Measurements from ENCODE around the gene ARRDC4. TPM values are rescaled to one million over a fixed set of nuclear protein-coding genes. Genes with fewer than 3 reads are reported as not detected.

ARRDC4 gene
- polyA plus RNA-seq, 1 donor from 2014 or later = 39.7 TPM

- Histone ChIP-seq H3K4me3 (ENCODE audit: low read length) (no peak overlapping the region), H3K4me2 (ENCODE audit: low read length) (no peak overlapping the region), H3K27me3 (ENCODE audit: insufficient read depth, low read depth, low read length) (no peaks in the 10 kb centered on the region), H3F3A (ENCODE audit: insufficient read depth, low read length, poor library complexity, severe bottlenecking) (no peaks in the 10 kb centered on the region), H3K9me3 (ENCODE audit: low read length) (no peaks in the 10 kb centered on the region), H3K36me3 (ENCODE audit: insufficient read depth, low read length) (no peaks in the 10 kb centered on the region), H3K9ac (ENCODE audit: low read length) (no peak overlapping the region), H2AFZ (ENCODE audit: low read depth, low read length) (no peak overlapping the region), H3K79me2 (replicated peaks; ENCODE audit: insufficient read depth, low read length) (no peaks in the 10 kb centered on the region), H3K27ac (ENCODE audit: low read length) (no peak overlapping the region), H4K20me1 (ENCODE audit: insufficient read depth) (no peaks in the 10 kb centered on the region), H3K9me2 (ENCODE audit: insufficient read depth, low read length) (no peaks in the 10 kb centered on the region)
- TF ChIP-seq EZH2 (IDR thresholded peaks at IDR 0.05; ENCODE audit: borderline replicate concordance, insufficient read depth, low read length, poor library complexity, severe bottlenecking) (no peak), SMC3 (conservative IDR thresholded peaks at IDR 0.05; ENCODE audit: poor library complexity) (no peak), MXI1 (conservative IDR thresholded peaks at IDR 0.05; ENCODE audit: poor library complexity, severe bottlenecking) (no peak), REST (IDR thresholded peaks at IDR 0.05; ENCODE audit: borderline replicate concordance) (no peak), RAD21 (conservative IDR thresholded peaks at IDR 0.05) (no peak), CTCF (IDR thresholded peaks at IDR 0.05; ENCODE audit: poor library complexity, severe bottlenecking) (no peak), EP300 (conservative IDR thresholded peaks at IDR 0.05; ENCODE audit: poor library complexity, severe bottlenecking) (no peak), TAF1 (IDR thresholded peaks at IDR 0.05; ENCODE audit: low read depth) (no peak), POLR2AphosphoS5 (IDR thresholded peaks at IDR 0.05) (no peak)
Observed at GRCh38 chr15:98003518-98003917, 43.0 kb downstream of the ARRDC4 start.

- H3K9me3 ChIP-seq (ENCODE audit: low read length) = no peaks in the 10 kb centered on the region
- no peak for TF ChIP-seq CTCF (IDR thresholded peaks at IDR 0.05; ENCODE audit: poor library complexity, severe bottlenecking)
- TF ChIP-seq POLR2AphosphoS5 (IDR thresholded peaks at IDR 0.05) = no peak
- no peak for TF ChIP-seq EZH2 (IDR thresholded peaks at IDR 0.05; ENCODE audit: borderline replicate concordance, insufficient read depth, low read length, poor library complexity, severe bottlenecking)
- H3K4me3 ChIP-seq (ENCODE audit: low read length) = no peak overlapping the region
- H3K27ac ChIP-seq (ENCODE audit: low read length) = no peak overlapping the region
- H3K36me3 ChIP-seq (ENCODE audit: insufficient read depth, low read length) = no peaks in the 10 kb centered on the region
- H2AFZ ChIP-seq (ENCODE audit: low read depth, low read length) = no peak overlapping the region
- H3K79me2 ChIP-seq (replicated peaks; ENCODE audit: insufficient read depth, low read length) = no peaks in the 10 kb centered on the region
- H3F3A ChIP-seq (ENCODE audit: insufficient read depth, low read length, poor library complexity, severe bottlenecking) = no peaks in the 10 kb centered on the region
- H3K27me3 ChIP-seq (ENCODE audit: insufficient read depth, low read depth, low read length) = no peaks in the 10 kb centered on the region
- no peak overlapping the region for H3K9ac ChIP-seq (ENCODE audit: low read length)
- no peaks in the 10 kb centered on the region for H3K9me2 ChIP-seq (ENCODE audit: insufficient read depth, low read length)
- H3K4me2 ChIP-seq (ENCODE audit: low read length) = no peak overlapping the region
- H4K20me1 ChIP-seq (ENCODE audit: insufficient read depth) = no peaks in the 10 kb centered on the region
Observed at GRCh38 chr15:98003996-98004395, 43.5 kb downstream of the ARRDC4 start.
